ENCODE results near the gene BHLHE40. TPM values are rescaled to one million over a fixed set of nuclear protein-coding genes. Genes with fewer than 3 reads are reported as not detected.
A peak's percentile ranks its signal among the peaks of the same experiment; 100 is the strongest.

BHLHE40 gene
- total RNA-seq, 2 experiments from 2014 or later = 167 to 182 TPM

- H3K4me1 Mint-ChIP-seq (ENCODE audit: low read depth) = no peaks in the 10 kb centered on the region
- H3K27me3 Mint-ChIP-seq = no peaks in the 10 kb centered on the region
- Histone ChIP-seq H3K4me1 (ENCODE audit: insufficient read depth, low read length) (peaks cover 5% of the 10 kb centered on the region), H3K27ac (ENCODE audit: low read depth in 1 of 2, low read length in 2 of 2) (no peak overlapping the region), H3K36me3 (ENCODE audit: insufficient read depth, low read length) (no peaks in the 10 kb centered on the region), H3K9me3 (ENCODE audit: control insufficient read depth in 1 of 2, insufficient read depth in 1 of 2, low read length in 2 of 2) (no peaks in the 10 kb centered on the region), H3K4me3 (ENCODE audit: low read length) (no peak overlapping the region), H3K27me3 (ENCODE audit: control insufficient read depth in 1 of 2, insufficient read depth in 2 of 2, low read length in 2 of 2) (no peaks in the 10 kb centered on the region)
- no peak overlapping the region for H3K27ac Mint-ChIP-seq
- TF ChIP-seq CTCF (IDR thresholded peaks at IDR 0.05) = no peak
- no peaks in the 10 kb centered on the region for H3K36me3 Mint-ChIP-seq (ENCODE audit: low read depth)
- CTCF ChIA-PET = interaction anchor here (0.6 to 1.0 kb wide), 4 partner anchors 8 to 158 kb away, joined by 3 to 4 read pairs (median 3); no protein-coding TSS in a partner anchor
- intact Hi-C loops (cut with DNase I, micrococcal nuclease) = no loop called here
- H3K4me3 Mint-ChIP-seq = no peak overlapping the region
- DNase-seq (peak in 2 of 14 experiments; percentile 45 to 55), ATAC-seq (ENCODE audit: poor library complexity) (no peak)
- POLR2A ChIA-PET = no interaction called here
- H3K9me3 Mint-ChIP-seq = no peaks in the 10 kb centered on the region
Measured at GRCh38 chr3:4994144-4994730, 15.0 kb downstream of the BHLHE40 start.

GRCh38 chr3:4994823-4995499 lies 15.7 kb downstream of the BHLHE40 start:
- POLR2A ChIA-PET = no interaction called here
- no peak overlapping the region for H3K4me3 ChIP-seq (ENCODE audit: low read length)
- peak in 2 of 14 experiments; percentile 37 to 49 for DNase-seq
- H3K27ac ChIP-seq (ENCODE audit: low read depth in 1 of 2, low read length in 2 of 2) = no peak overlapping the region
- TF ChIP-seq CTCF (IDR thresholded peaks at IDR 0.05) = no peak
- no peaks in the 10 kb centered on the region for H3K9me3 Mint-ChIP-seq
- H3K4me1 Mint-ChIP-seq (ENCODE audit: low read depth) = no peaks in the 10 kb centered on the region
- intact Hi-C loops (cut with DNase I, micrococcal nuclease) = no loop called here
- H3K4me3 Mint-ChIP-seq = no peak overlapping the region
- no peaks in the 10 kb centered on the region for H3K9me3 ChIP-seq (ENCODE audit: control insufficient read depth in 1 of 2, insufficient read depth in 1 of 2, low read length in 2 of 2)
- peaks cover 1% of the 10 kb centered on the region for H3K4me1 ChIP-seq (ENCODE audit: insufficient read depth, low read length)
- H3K27me3 ChIP-seq (ENCODE audit: control insufficient read depth in 1 of 2, insufficient read depth in 2 of 2, low read length in 2 of 2) = no peaks in the 10 kb centered on the region
- no peak overlapping the region for H3K27ac Mint-ChIP-seq
- H3K36me3 Mint-ChIP-seq (ENCODE audit: low read depth) = no peaks in the 10 kb centered on the region
- no peak for ATAC-seq (ENCODE audit: poor library complexity)
- CTCF ChIA-PET = interaction anchor here (0.6 to 0.9 kb wide), 2 partner anchors 15 to 159 kb away, joined by 3 to 4 read pairs; no protein-coding TSS in a partner anchor
- H3K27me3 Mint-ChIP-seq = no peaks in the 10 kb centered on the region
- H3K36me3 ChIP-seq (ENCODE audit: insufficient read depth, low read length) = no peaks in the 10 kb centered on the region

GRCh38 chr3:4995500-4996053 lies 16.3 kb downstream of the BHLHE40 start:
- Mint-ChIP-seq H3K36me3 (ENCODE audit: low read depth) (no peaks in the 10 kb centered on the region), H3K9me3 (no peaks in the 10 kb centered on the region), H3K27ac (no peak overlapping the region), H3K4me1 (ENCODE audit: low read depth) (no peaks in the 10 kb centered on the region), H3K4me3 (no peak overlapping the region), H3K27me3 (no peaks in the 10 kb centered on the region)
- Histone ChIP-seq H3K27ac (ENCODE audit: low read depth in 1 of 2, low read length in 2 of 2) (no peak overlapping the region), H3K4me3 (ENCODE audit: low read length) (no peak overlapping the region), H3K36me3 (ENCODE audit: insufficient read depth, low read length) (no peaks in the 10 kb centered on the region), H3K27me3 (ENCODE audit: control insufficient read depth in 1 of 2, insufficient read depth in 2 of 2, low read length in 2 of 2) (no peaks in the 10 kb centered on the region), H3K9me3 (ENCODE audit: control insufficient read depth in 1 of 2, insufficient read depth in 1 of 2, low read length in 2 of 2) (no peaks in the 10 kb centered on the region), H3K4me1 (ENCODE audit: insufficient read depth, low read length) (peaks cover 2% of the 10 kb centered on the region)
- intact Hi-C loops (cut with DNase I, micrococcal nuclease) = no loop called here
- ChIA-PET CTCF (no interaction called here), POLR2A (no interaction called here)
- TF ChIP-seq CTCF (IDR thresholded peaks at IDR 0.05) = no peak
- ATAC-seq (ENCODE audit: poor library complexity) = no peak
- DNase-seq = no peak

All from CD4-positive, alpha-beta T cell (primary cell).